Stromal cell of bone marrow (primary cell): Measurements from ENCODE around the gene CLIC3.
"Not testable (repeated sequence)": the region's sequence is repeated elsewhere in the genome, so short reads cannot be mapped to it uniquely, and the experiment has no call there.

Source experiments
- DNase-seq: peaks from one replicate; pipeline ENCODE4 v3.0.0-alpha.2; 2012; ENCODE audit warnings: low read depth

CLIC3 gene, protein sequence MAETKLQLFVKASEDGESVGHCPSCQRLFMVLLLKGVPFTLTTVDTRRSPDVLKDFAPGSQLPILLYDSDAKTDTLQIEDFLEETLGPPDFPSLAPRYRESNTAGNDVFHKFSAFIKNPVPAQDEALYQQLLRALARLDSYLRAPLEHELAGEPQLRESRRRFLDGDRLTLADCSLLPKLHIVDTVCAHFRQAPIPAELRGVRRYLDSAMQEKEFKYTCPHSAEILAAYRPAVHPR

DNA sequence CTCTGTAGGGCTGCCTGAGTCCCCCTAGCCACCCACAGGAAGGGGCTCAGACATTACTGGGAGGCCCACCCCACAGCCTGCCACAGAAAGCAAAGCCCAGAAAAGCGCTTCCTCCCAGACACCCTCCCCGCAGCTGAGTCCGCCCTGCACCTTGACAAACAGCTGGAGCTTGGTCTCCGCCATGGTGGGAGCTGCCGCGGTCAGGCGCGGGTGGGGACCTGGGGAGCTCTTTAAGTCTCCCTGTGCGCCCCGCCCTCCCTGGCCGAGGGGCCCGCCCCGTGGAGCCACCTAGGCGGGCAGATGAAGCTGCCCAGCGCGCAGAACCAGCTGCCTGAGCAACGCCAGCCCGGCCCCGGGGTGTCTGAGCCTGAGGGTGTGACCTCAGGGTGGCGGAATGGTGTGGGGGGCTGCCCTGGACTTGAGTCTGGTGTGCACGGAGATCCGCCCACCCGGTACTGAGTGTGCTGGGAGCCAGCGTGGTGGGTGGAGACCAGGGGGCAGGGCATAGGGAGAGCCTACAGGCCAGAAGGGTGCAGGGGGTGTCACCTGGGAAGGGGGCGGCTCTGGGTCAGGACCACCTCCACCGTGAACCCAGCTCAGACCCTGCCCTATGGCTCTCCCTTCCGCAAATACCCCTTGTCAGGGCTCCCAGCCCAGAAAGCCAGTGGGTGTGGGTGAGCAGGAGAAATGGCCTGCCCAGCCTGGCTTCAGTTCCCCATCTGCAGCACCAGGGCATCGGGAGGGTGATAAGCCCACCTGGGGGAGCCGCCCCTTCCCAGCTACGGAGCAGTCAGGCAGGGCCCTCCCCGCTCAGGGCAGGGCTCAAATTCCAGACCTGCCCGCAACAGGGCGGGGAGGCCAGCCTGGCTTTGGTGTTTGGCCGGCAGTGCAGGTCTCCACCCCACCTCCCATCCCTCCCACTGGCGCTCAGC is at the start of gene CLIC3:
CLIC3 (minus strand) TSS at position 208 of the 932 bp plus-strand sequence; CDS start at position 183, 25 bp downstream.
- no peak for DNase-seq

DNA sequence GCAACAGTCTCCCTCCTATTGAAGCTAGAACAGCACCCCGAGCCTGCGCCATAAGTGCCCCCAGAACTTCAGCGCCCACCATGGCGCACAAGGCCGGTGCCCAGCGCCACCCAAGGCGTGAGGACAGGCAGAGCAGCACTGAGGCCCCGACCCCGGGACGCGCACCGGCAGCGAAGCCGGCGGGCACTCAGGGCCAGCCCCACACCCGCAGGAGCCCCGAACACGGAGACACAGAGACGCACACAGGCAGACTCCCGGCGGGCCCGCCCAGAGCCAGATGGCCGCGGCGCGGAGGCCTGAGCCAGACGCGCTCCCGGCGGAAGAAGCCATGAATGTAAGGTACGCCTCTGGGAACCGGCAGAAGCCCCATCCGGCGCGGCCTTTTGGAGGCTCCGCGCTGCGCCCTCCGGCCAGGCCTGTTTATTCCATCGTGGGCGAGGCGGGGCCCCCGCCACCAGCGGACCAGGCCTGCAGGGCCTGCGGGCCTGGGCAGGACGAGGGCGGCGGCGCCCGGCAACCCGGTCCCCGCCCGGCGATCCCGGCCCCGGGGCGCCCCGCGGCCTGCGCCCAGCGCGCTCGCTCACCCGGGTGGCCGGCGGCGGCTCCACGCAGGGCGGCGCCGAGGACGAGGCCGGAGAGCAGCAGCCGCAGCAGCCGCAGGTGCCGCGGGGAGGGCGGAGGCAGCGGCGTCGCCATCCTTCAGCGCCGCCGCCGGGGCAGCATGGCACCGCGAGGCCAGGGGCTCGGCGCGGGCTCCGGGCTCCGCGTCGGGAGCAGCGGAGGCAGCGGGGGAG is 49.1 kb upstream of the CLIC3 start:
- no peak for DNase-seq

DNA sequence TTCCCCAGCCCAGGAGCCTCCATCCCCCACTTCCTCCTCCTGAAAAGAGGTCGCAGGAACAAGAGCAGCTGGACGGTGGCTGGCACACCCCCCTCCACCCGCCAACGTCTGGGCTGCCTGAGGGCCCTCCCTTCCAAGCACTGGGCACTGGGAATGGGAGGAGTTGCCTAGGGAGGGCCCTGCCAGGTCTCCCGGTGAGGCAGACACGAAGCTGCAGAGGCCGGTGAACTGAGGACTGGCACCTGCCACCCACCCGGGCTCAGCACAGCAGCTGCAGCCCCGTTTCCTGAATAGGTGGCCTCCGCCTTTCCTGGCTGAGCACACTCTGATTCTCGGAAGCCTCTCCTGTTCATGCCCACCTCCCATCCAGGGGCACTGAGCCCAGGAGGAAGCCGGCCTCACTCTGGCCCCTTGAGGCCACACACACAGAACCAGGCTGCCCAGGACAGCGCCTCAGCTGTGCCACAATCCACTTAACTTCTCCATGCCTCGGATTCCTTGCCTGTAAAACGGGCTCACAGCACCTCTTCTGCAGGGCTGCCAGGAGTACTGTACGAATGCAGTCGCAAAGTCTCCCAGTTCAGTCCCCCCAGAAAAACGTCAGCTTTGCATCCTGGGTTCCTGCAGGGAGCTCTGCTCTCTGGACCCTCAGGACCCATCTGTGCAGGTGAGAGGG is 48.3 kb upstream of the CLIC3 start:
- no peak for DNase-seq

DNA sequence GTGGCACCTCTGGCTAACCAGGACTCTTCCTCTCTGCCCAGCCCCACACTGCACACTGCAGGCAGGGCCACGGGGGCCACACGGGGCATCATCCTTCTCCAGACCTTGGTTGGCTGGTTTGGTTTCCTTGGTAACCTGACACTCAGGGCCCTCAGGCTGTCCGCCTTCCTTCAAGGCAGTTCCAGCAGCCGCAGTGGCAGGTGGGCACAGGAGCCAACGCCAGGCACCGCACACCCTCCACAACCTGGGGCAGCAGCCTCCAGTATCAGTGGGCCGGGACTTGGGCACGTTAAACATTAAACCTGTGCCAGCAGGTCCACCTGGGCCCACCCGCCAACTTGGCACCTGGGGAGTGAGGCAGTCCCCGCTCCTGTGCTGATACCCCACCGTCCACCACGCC is 47.7 kb upstream of the CLIC3 start:
- DNase-seq = no peak

DNA sequence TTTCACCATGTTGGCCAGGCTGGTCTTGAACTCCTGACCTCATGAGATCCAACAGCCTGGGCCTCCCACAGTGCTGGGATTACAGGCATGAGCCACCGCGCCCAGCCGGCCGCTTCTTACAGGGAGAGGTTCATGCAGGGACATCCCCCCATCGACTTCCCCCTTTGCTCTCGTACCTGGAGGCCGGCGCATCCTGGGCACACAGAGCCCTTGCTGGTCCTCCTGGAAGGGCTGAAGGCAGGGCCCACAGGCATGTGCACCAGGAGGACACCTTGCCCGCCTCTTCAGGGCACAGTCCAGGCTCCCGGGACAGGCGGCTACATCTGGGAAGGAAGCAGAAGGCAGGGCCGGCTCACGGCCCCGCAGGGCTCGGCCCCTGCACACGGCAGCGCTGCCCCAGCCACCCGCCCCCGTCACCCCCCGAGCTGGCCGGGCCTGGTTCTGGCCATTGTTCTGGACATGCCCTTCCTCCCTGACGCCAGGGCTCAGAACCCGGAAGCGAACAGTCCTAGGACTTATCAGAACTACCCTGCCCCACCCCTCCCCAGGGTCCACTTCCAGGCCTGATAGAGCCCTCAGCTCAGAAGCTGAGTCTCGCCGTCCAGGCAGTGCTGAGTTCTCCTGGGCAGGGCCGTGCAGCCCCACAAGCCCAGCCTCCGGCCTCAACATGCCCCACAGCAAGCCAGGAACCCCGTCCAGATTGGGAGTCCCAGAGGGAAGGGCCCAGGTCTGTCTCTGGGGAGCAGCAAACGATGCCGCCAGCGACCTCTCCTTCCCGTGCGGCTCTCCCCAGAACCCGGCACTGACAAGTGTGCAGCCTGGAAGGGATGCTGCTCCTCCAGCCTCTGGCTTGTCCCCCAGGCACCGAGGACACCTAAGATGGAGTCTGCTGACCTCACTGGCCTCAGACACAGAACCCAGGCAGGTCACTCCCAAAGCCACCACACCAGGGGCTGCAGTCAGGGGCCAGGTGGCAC is 46.7 kb upstream of the CLIC3 start:
- DNase-seq = no peak

DNA sequence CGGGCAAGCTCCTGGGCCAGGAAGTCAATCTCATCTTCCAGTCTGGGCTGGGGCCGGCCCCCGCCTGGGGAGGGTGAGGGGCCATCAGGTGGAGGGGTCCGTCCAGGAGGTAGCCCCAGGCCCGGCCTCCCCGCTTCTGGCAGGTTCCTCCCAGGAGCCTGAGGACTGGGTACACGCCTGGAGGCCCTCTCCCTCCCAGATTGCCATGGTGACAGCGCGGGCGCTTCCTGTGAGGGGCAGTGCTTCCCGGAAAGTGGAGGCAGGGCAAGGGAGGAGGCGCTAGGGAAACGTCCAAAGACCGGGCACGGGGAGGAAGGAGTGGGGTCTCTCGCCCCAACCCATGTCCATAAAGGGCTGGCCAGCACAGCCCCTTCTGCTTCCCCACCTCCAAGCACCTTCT is 44.8 kb upstream of the CLIC3 start:
- no peak for DNase-seq

DNA sequence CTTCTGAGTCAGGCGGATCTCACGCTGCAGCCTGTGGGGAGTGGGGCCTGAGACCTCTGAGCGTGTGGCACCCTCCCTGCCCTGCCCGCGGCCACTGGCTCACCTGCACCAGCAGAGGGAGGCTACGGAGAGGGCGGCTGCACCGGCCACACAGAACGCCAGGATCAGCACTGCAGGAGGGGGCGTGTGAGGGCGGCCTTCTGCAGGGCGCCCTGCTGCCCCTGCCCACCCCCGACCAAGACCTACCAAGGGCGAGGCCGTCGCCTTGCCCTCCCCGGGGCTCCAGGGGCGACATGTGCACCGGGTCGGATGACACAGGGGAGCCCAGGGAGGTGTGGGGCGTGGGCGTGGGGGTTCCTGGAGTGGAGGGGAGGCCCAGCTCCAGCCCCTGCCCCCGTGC is 44.2 kb upstream of the CLIC3 start:
- DNase-seq = no peak

DNA sequence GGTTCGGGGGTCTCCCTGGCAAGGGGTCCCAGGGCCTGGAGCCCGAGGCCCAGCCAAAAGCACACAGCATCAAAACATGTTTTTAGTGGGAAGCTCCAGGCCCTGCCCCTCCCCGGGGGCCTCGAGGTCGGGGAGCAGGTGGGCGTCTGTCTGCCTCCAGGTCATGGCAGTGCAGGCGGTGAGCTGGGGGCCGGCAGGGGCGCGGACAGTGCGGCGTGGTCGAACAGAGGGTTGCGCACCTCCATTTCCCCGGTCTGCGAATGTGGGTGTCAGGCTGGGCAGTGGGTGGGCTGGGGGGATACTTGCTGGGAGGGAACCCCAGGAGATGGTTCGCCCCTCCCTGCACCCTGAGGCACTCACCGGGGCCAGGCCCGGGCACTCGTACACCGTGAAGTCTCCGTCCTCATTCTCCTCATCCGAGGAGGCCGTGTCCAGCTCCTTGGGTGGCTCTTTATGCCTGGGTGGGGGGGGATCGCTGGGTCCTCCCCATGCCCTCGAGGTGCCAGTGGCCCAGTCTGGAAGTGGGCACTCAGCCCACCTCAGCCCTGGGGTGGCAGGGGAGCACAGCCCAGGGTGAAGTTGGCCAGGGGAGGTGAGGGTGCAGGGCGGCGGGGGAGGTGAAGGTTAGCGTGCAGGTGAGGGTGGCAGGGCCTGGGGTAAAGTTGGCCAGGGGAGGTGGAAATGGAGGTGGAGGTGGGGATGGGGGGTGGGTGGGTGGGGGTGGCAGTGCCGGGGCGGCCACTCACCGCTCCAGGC is 43.4 kb upstream of the CLIC3 start:
- DNase-seq = no peak

DNA sequence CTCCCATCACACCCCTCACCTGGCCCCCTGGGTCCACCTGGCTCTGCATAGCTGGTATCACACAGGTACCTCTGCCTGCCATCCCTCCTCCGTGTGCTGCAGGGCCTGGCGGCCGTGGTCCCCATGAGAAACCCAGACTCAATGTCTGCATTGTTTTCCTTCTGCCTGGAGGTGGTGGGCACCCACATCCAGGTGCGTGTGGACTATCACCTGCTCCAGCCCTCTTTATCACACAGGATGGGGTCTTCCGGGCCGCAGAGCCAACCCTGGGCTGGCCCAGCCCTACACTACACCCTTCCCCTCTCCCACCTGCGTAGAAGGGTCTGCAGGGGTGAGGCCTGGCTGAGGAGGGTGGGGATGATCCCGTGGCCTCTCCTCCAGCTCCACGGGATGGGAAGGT is 42.5 kb upstream of the CLIC3 start:
- no peak for DNase-seq

DNA sequence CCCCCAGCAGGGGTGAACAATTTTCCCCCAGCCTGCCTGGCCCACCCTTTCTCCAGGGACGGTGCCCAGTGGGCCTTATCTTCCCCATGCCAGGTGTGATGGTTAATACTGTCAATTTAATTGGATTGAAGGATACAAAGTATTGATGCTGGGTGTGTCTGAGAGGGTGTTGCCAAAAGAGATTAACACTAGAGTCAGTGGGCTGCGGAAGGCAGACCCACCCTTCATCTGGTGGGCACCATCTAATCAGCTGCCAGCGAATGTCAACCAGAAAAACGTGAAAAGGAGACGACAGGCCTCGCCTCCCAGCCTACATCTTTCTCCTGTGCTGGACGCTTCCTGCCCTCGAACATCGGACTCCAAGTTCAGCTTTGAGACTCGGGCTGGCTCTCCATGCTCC is 41.1 kb upstream of the CLIC3 start:
- no peak for DNase-seq

DNA sequence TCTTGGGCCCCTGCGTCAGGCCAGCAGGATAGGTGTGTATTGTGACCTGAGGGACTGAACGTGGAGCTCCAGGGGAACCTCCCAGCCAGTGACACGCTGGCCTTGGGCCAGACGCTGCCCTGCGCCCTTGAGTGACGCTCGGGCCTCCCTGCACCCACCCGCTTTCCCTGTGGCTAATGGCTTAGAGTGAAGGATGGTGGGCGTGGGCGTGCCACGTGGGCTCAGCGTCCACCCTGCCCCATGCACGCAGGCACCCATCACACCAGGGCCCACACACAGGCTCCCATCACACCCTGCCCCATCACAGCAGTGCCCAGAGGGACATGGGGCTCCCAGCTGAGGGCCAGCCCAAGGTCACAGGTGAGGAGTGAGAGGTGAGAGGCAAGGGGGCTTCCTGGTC is 40.7 kb upstream of the CLIC3 start:
- no peak for DNase-seq

DNA sequence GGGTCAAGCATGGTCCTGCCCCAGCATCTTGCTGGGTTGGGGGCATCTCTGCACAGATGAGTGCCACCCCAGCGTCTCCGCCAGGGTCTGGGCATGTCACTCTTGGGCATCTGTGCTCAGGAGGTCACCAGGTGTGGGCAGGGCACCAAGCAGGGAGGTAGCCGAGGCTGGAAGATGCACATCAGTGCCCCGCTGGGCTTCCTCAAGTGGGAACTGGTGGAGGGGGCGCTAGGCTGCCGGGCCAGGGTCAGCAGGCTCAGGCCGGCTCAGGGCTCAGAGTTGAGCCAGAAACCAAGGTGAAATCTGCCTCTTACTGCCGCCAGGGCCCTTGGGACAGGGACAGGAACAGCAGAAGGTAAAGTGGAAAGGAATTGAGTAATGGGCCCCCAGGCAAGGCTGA is 39.6 kb upstream of the CLIC3 start:
- no peak for DNase-seq

DNA sequence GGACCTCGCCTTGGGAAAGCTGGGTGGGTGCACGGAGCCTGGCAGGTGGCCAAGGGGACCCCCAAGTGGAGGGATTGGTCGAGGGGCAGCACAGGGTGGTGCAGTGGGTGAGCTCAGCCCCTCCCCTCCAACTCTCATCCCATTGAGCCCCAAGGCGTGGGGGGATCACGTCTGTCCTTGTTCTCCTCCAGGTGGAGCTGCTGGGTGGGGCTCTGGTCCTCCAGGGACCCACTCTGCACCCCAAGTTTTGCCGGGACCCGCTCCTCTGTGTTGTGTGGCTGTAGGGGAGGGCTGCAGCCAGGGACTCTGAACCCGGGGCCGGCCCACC is 39.1 kb upstream of the CLIC3 start:
- no peak for DNase-seq

DNA sequence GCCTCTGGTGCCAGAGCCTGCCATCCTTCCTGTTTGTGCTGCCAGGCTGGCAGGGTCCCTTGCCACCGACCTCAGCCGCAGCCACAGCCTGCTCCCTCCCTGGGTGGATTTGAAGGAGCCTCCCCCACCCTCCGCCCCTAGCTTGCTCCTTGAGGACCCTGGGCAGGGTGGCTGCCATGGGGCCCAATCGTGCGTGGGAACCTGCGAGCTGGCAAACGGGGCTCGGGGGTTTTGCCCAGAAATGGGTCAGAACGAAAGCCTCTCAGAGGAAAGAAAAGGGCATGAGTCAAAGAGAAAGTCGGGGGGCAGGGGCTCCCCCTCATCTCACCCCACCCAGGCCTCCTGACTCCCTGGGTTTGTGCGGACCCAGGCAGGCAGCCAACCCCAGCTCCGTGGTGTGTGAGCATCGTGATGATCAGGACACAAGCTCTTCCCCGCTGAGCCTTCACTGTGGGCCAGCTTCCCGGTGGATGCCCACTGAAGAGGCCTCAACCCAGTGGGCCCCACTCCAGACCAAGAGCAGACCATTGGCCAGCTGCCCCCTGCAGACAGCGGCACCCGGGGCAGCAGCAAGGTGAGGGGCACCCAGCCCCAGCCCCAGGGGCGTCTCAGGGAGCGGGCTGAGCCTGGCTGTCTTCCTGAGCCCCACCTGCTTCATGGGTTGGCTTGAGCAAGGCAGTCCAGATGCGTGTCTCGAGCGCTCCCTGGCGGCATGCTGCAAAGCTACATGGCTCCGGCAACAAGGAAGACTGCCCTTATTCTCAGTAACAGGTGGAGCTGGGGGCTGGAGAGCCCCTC is 38.5 kb upstream of the CLIC3 start:
- DNase-seq = no peak

DNA sequence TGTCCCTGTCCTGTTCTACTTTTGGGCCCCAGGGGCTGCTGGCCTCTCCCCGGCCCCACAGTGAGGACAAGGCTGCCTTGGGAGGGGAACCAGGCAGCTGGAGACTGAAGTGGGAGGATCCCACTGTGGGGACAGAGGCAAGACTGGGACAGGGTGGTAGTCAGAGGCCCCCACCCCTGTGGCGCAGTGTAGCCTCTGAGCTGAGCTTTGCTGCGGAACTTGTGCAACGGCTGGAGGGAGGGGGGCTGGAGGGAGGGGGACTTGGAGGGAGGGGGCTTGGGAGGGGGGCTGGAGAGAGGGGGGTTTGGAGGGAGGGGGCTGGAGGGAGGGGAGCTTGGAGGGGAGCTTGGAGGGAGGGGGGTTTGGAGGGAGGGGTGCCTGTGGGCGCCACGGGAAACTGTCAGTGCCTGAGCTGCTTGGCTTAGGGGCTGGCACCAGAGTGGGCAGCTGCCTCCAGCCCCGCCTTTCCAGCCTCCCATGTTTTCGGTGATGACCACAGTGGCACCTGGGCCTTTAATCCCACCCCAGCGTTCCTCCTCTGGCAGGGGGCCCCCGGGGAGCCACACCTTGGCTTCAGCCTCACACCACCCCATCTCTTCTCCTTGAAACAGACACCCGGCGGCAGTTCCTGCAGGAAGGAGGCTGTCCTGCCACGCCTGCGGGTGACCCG is 37.8 kb upstream of the CLIC3 start:
- no peak for DNase-seq

DNA sequence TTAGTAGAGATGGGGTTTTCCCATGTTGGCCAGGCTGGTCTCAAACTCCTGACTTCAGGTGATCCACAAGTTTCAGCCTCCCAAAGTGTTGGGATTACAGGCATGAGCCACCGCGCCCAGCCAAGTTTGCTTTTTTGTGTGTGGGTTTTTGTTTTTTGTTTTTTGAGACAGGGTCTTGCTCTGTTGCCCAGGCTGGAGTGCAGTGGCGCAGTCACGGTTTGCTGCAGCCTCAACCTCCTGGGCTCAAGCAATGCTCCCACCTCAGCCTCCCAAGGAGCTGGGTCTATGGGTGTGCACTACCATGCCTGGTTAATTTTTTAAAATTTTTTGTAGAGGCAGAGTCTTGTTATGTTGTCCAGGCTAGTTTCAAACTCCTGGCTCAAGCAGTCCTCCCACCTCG is 37.1 kb upstream of the CLIC3 start:
- DNase-seq = not testable (repeated sequence)

DNA sequence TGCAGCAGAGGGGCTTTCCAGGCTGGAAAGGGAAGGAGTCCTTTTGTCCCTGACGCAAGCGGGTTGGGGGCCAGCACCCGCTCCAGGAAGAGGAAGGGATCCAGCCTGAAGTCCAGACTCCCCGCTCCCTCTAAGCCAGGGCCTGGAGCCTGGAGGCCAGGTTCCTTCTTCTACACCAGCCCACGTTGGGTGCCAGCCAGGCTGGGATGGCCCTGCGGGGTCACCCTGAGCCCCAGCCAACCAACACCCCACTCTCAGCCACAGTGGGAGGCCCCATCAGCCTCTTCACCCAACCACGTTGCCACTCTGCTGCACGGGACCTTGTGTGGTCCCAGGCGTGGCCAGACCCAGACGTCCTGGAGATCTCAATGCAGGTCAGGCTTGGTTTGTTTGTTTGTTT is 36.5 kb upstream of the CLIC3 start:
- DNase-seq = no peak

DNA sequence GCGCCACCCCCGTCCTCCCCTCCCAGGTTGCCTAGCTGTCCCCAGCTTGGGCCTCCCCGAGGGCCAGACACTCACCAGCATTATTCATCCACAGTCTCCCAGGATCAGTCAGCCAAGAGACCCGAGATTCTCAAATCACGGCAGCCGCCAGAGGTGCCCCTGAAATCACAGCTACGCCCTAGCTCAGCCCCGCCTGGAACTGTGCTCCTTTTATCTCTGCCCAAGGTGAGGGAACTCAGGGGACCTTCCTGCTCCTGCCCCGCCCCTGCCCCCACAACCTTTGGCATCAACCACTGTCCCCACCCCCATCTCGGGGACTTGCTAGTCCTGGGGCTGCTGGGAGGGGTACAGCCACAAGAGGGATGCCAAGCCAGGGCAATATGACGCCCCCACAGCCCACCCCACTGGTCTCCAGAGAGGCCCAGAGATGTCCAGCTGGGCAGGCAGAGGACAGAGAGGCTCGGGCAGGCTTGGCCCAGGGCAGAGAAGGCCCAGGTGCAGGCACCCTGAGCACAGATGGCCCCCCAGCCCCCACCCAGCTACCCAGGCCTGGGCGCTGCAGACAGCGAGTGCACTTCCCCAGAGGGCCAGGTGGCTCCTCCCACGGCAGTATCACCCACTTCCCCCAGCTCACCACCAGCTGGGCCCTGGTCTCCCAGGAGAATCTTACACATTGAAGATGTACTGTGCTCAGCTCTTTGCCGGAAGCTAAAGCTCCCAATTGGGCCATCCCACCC is 35.7 kb upstream of the CLIC3 start, which contains the start of gene FUT7:
FUT7 (minus strand) TSS at position 185 of the 737 bp plus-strand sequence; CDS start at position 88, 97 bp downstream.
- no peak for DNase-seq
